ENCODE measurements around the gene CHAC2. TPM values are rescaled to one million over a fixed set of nuclear protein-coding genes. Genes with fewer than 3 reads are reported as not detected.

The CHAC2 gene
- total RNA-seq, 1 donor from 2014 or later = 1.6 TPM

DNA sequence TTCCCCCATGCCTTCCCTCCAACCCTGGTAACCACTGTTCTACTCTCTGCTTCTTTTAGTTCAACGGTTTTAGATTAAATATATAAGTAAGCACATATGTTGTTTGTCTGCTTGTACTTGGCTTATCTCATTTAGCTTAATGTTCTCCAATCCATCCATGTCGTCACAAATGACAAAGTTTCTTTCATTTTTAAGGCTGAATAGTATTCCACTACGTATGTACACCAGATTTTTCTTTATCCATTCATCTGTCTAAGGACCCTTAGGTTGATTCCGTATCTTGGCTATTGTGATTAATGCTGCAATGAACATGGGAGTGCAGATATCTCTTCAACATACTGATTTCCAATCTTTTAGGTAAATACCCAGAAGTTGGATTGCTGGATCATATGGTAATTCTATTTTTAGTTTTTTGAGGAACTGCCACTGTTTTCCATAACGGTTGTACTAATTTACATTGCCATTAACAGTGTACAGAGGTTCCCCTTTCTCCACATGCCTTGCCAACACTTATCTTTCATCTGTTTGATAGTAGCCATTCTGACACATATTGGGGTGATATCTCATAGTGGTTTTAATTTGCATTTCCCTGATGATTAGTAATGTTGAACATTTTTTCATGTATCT lies 11.0 kb downstream of the CHAC2 start:
- TF ChIP-seq, protein P1, sequence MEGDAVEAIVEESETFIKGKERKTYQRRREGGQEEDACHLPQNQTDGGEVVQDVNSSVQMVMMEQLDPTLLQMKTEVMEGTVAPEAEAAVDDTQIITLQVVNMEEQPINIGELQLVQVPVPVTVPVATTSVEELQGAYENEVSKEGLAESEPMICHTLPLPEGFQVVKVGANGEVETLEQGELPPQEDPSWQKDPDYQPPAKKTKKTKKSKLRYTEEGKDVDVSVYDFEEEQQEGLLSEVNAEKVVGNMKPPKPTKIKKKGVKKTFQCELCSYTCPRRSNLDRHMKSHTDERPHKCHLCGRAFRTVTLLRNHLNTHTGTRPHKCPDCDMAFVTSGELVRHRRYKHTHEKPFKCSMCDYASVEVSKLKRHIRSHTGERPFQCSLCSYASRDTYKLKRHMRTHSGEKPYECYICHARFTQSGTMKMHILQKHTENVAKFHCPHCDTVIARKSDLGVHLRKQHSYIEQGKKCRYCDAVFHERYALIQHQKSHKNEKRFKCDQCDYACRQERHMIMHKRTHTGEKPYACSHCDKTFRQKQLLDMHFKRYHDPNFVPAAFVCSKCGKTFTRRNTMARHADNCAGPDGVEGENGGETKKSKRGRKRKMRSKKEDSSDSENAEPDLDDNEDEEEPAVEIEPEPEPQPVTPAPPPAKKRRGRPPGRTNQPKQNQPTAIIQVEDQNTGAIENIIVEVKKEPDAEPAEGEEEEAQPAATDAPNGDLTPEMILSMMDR (IDR thresholded peaks at IDR 0.05) = no peak
- Histone ChIP-seq H3K27ac (no peak overlapping the region), H3K27me3 (ENCODE audit: low read depth) (no peaks in the 10 kb centered on the region), H3K4me1 (peaks cover 21% of the 10 kb centered on the region), H3K36me3 (peaks cover 15% of the 10 kb centered on the region), H3K4me3 (no peak overlapping the region), H3K9me3 (no peaks in the 10 kb centered on the region)
- intact Hi-C loops (cut with DNase I) = no loop called here
- ATAC-seq (no peak), DNase-seq (no peak)

DNA sequence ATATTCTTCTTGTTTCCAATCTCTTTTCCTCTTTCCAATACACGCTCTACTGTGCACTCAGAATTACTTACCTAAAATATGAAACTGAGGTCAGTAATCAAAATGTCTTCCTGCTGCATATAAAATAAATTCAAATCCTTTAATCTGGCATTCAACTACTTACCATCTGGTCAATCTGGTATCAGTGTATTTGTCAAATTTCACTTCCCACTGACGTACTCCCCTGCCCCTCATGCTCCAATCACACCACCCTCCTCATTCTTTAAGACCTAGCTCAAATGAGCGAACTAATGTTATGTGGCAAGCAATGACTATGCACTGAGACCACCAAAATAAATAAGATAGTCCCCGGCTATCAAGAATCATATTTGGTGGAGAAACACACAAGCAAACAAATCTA lies 12.5 kb downstream of the CHAC2 start:
- TF ChIP-seq, protein P1 (IDR thresholded peaks at IDR 0.05) = no peak
- intact Hi-C loops (cut with DNase I) = no loop called here
- Histone ChIP-seq H3K9me3 (no peaks in the 10 kb centered on the region), H3K27me3 (ENCODE audit: low read depth) (no peaks in the 10 kb centered on the region), H3K36me3 (peaks cover 15% of the 10 kb centered on the region), H3K4me3 (no peak overlapping the region), H3K27ac (no peak overlapping the region), H3K4me1 (peaks cover 33% of the 10 kb centered on the region)
- ATAC-seq (no peak), DNase-seq (no peak)

DNA sequence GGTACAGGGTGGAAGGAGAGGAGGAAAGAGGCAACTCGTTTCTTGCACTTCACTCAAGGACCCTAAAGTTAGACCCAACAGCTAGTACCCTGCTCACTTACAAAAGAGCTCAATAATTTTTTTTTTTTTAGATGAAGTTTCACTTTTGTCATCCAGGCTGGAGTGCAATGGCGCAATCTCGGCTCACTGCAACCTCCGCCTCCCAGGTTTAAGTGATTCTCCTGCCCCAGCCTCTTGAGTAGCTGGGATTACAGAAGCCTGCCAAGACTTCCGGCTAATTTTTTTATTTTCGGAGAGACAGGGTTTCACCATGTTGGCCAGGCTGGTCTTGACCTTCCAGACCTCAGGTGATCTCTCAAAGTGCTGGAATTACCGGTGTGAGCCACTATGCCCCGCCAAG lies 15.1 kb downstream of the CHAC2 start:
- peaks cover 15% of the 10 kb centered on the region for H3K36me3 ChIP-seq
- no peaks in the 10 kb centered on the region for H3K27me3 ChIP-seq (ENCODE audit: low read depth)
- peak; percentile 38 to 50 for ATAC-seq
- peak; percentile 74 for DNase-seq
- H3K27ac ChIP-seq = peak overlapping the region; percentile 20
- no peak overlapping the region for H3K4me3 ChIP-seq
- TF ChIP-seq, protein P1 (IDR thresholded peaks at IDR 0.05) = no peak
- peaks cover 46% of the 10 kb centered on the region for H3K4me1 ChIP-seq
- intact Hi-C loops (cut with DNase I) = no loop called here
- no peaks in the 10 kb centered on the region for H3K9me3 ChIP-seq

- Histone ChIP-seq H3K27me3 (ENCODE audit: low read depth) (no peaks in the 10 kb centered on the region), H3K27ac (no peak overlapping the region), H3K9me3 (no peaks in the 10 kb centered on the region), H3K4me3 (no peak overlapping the region), H3K4me1 (peaks cover 63% of the 10 kb centered on the region), H3K36me3 (peaks cover 12% of the 10 kb centered on the region)
- DNase-seq (no peak), ATAC-seq (no peak)
- TF ChIP-seq, protein P1 (IDR thresholded peaks at IDR 0.05) = no peak
- intact Hi-C loops (cut with DNase I) = no loop called here
Measured at GRCh38 chr2:53784436-53784835, 16.8 kb downstream of the CHAC2 start.

DNA sequence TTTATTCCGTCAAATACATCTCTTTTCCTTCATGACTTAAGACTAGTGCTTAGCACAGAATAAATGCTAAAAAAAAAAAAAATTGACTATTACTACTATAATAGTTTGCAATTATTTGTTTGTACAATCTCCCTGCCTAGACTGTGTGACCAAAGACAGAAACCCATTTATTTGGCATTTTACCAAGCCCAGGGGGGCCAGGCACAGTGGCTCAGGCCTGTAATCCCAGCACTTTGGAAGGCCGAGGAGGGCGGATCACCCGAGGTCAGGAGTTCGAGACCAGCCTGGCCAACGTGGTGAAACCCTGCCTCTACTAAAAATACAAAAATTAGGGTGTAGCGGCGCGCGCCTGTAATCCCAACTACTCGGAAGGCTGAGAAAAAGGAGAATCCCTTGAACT lies 17.8 kb downstream of the CHAC2 start:
- Histone ChIP-seq H3K4me1 (peaks cover 69% of the 10 kb centered on the region), H3K36me3 (peaks cover 9% of the 10 kb centered on the region), H3K27me3 (ENCODE audit: low read depth) (no peaks in the 10 kb centered on the region), H3K9me3 (no peaks in the 10 kb centered on the region), H3K4me3 (peak overlapping the region; percentile 94), H3K27ac (peak overlapping the region; percentile 16)
- DNase-seq (no peak), ATAC-seq (no peak)
- intact Hi-C loops (cut with DNase I) = no loop called here
- TF ChIP-seq, protein P1 (IDR thresholded peaks at IDR 0.05) = no peak

All from lower lobe of right lung (tissue), 2 donors.